GM19463 (cell line): Measurements from ENCODE around the gene NAA15.
"Not testable (repeated sequence)": the region's sequence is repeated elsewhere in the genome, so short reads cannot be mapped to it uniquely, and the experiment has no call there.

Experiments used
- ATAC-seq: cut with Tn5 transposase; IDR thresholded peaks from one replicate; pipeline ENCODE4 v1.9.1; 2021; ENCODE audit warnings: mild to moderate bottlenecking, moderate library complexity; ENCODE audit not compliant: unreplicated experiment

NAA15 gene

GRCh38 chr4:139333046-139333445 lies 31.7 kb downstream of the NAA15 start:
- no peak for ATAC-seq

- no peak for ATAC-seq
Observed at GRCh38 chr4:139337612-139338011, 36.3 kb downstream of the NAA15 start.

- ATAC-seq, result no peak
Observed at GRCh38 chr4:139361301-139361700, 60.0 kb downstream of the NAA15 start.

GRCh38 chr4:139367421-139368090 lies 66.3 kb downstream of the NAA15 start:
- no peak for ATAC-seq

- no peak for ATAC-seq
Observed at GRCh38 chr4:139368998-139369397, 67.7 kb downstream of the NAA15 start.

GRCh38 chr4:139374251-139374650 lies 72.9 kb downstream of the NAA15 start:
- ATAC-seq, result no peak

GRCh38 chr4:139386421-139386820 lies 85.1 kb downstream of the NAA15 start:
- ATAC-seq, result no peak

- no peak for ATAC-seq
Observed at GRCh38 chr4:139389102-139389501, 87.8 kb downstream of the NAA15 start.

- ATAC-seq, result no peak
Observed at GRCh38 chr4:139389991-139390390, 88.7 kb downstream of the NAA15 start.

- ATAC-seq, result no peak
Observed at GRCh38 chr4:139391731-139392130, 90.4 kb downstream of the NAA15 start.

GRCh38 chr4:139392797-139393196 lies 91.5 kb downstream of the NAA15 start:
- no peak for ATAC-seq

- no peak for ATAC-seq
Observed at GRCh38 chr4:139401368-139401767, 100.1 kb downstream of the NAA15 start.

- ATAC-seq, result no peak
Observed at GRCh38 chr4:139402436-139402835, 101.1 kb downstream of the NAA15 start.

- ATAC-seq, result no peak
Observed at GRCh38 chr4:139403462-139403861, 102.2 kb downstream of the NAA15 start.

GRCh38 chr4:139410312-139410711 lies 109.0 kb downstream of the NAA15 start:
- no peak for ATAC-seq

- ATAC-seq, result not testable (repeated sequence)
Observed at GRCh38 chr4:139414671-139415210, 113.4 kb downstream of the NAA15 start.

- ATAC-seq, result no peak
Observed at GRCh38 chr4:139416073-139416673, 114.9 kb downstream of the NAA15 start.

GRCh38 chr4:139419388-139419914 lies 118.1 kb downstream of the NAA15 start:
- ATAC-seq, result peak; percentile 72

- ATAC-seq, result no peak
Observed at GRCh38 chr4:139420652-139421051, 119.3 kb downstream of the NAA15 start.

- ATAC-seq, result no peak
Observed at GRCh38 chr4:139436122-139436521, 134.8 kb downstream of the NAA15 start.

GRCh38 chr4:139438141-139438540 lies 136.8 kb downstream of the NAA15 start:
- ATAC-seq, result no peak

GRCh38 chr4:139441029-139441428 lies 139.7 kb downstream of the NAA15 start:
- no peak for ATAC-seq
